Right hindlimb (tissue), 1 donor: ENCODE measurements around the gene EEFSEC.
"Not testable (repeated sequence)": the region's sequence is repeated elsewhere in the genome, so short reads cannot be mapped to it uniquely, and the experiment has no call there.

Source experiments
- DNase-seq: peaks from one replicate; pipeline ENCODE4 v3.0.0-alpha.2; 2018

Gene EEFSEC

GRCh38 chr3:128154354-128154753, 1.1 kb downstream of the EEFSEC start:
- DNase-seq, result not testable (repeated sequence)

- no peak for DNase-seq
These were observed 2.5 kb downstream of the EEFSEC start for GRCh38 chr3:128155616-128156360.

GRCh38 chr3:128160661-128161060, 7.4 kb downstream of the EEFSEC start:
- DNase-seq, result no peak

GRCh38 chr3:128163432-128163831, 10.2 kb downstream of the EEFSEC start:
- no peak for DNase-seq

- DNase-seq, result no peak
These were observed 13.7 kb downstream of the EEFSEC start for GRCh38 chr3:128166971-128167453.

- no peak for DNase-seq
These were observed 14.3 kb downstream of the EEFSEC start for GRCh38 chr3:128167646-128167972.

GRCh38 chr3:128167973-128168674, 14.8 kb downstream of the EEFSEC start:
- peak; percentile 45 for DNase-seq

- DNase-seq, result no peak
These were observed 15.6 kb downstream of the EEFSEC start for GRCh38 chr3:128168836-128169235.

DNA sequence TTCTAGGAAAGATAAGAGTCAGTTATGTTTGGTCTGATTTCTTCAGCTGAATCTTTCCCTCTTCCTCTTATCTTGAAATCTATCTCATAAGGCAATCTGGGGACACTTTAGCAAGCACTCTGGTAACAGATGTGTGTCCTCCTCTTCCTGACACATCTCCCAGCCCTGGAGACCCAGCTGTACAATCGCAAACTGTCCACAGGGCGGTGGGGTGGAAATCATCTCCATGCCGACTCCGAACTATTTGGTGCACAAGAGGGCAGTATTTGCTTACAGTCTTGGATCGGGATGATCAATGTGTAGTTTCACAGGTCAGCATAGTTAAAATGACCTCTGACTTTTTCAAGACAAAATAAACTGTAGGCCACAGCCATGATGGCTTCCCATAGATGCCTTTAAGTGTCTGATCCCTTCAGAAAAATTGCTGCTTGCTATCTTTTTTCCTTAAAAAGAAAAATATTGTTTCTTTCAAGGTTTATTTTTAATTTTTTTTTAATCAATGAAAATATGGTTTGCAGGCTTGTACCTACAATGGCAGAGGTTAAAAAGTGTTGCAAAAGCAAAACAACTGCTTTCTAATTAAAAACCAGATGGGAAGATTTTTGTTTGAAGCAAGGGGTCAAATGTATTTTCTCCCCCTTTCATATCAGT, 17.7 kb downstream of the EEFSEC start:
- DNase-seq, result peak; percentile 82

GRCh38 chr3:128173200-128173599, 19.9 kb downstream of the EEFSEC start:
- DNase-seq, result no peak

- DNase-seq, result no peak
These were observed 20.6 kb downstream of the EEFSEC start for GRCh38 chr3:128173849-128174248.

- DNase-seq, result no peak
These were observed 21.7 kb downstream of the EEFSEC start for GRCh38 chr3:128174675-128175590.

- DNase-seq, result no peak
These were observed 22.5 kb downstream of the EEFSEC start for GRCh38 chr3:128175768-128176167.

DNA sequence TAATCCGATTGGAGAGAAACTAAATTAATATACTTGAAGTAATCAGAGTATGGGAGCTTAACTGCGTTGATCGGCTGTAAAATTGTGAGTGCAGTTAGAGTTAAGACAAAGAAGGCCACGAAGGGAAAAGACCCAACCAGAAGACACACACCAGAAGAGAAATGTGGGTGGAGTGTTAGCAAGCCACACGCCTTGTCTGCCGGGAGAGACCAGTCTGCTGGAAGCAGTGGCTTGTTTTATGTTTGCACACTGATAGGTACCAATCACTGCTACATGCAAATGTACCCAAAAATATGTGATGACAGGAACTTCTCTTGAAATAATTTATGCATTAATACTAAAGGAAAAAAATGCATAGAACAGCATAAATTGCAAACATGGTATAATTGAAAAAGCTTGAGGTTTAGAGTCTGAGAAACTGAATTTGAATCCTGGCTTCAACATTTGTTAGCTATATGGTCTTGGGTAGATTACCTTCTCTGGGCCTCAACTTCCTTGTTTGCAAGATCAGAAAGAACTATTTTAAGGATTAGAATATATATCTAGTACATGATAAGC, 23.1 kb downstream of the EEFSEC start:
- no peak for DNase-seq

- no peak for DNase-seq
These were observed 24.6 kb downstream of the EEFSEC start for GRCh38 chr3:128177865-128178264.

DNA sequence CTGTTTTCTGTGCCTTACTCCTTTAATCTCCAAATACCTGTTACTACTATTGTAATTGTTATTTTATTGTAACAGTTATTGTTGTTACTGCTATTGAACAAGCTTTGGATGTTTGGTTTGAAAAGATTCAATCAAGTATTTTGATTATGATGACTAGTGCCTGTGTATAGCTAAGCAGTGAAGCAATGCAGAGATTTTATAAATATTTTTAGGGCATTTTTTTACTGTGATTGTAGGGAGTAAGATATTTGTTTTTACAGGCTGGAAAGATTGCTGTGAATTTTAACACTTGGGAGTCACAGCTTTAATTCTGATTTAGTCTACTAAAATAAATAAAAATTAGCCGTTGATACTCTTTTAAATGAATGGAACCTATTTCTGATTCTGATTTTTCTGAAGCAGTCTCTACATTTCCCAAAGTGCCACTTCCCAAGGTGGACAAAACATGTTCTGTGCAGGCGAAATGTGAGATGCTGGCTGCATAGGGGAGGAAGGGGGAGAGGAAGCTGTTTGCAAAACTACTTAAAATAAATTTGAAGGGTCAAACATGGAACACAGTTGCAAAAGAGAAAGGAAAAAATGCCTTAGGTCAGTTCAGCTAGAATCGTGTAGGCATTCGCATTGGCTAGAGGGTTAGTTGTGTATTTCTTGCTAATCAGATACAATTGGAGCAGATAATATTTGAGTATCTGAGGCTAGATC, 25.7 kb downstream of the EEFSEC start:
- no peak for DNase-seq

GRCh38 chr3:128179484-128179819, 26.2 kb downstream of the EEFSEC start:
- no peak for DNase-seq

DNA sequence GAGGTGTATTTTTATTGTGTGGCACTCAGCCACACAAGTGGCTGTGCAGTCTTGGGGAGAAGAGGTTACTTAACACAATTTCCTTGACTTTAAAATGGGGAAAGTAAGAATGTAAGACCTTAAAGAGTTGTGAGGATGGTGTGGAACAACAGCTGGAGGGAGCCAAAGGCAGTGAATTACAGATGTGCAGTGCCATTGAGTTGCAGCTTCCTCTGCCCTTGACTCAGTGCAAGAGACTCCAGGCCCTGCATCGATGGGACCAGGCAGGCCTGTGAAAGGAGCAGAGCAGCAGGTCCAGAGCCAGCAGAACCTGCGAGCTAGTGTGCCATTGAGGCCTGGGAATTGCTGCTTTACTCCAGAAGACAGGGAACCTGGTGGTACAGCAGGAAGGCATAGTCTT, 27.2 kb downstream of the EEFSEC start:
- no peak for DNase-seq

GRCh38 chr3:128180913-128181312, 27.6 kb downstream of the EEFSEC start:
- no peak for DNase-seq

- DNase-seq, result no peak
These were observed 29.4 kb downstream of the EEFSEC start for GRCh38 chr3:128182656-128183055.

DNA sequence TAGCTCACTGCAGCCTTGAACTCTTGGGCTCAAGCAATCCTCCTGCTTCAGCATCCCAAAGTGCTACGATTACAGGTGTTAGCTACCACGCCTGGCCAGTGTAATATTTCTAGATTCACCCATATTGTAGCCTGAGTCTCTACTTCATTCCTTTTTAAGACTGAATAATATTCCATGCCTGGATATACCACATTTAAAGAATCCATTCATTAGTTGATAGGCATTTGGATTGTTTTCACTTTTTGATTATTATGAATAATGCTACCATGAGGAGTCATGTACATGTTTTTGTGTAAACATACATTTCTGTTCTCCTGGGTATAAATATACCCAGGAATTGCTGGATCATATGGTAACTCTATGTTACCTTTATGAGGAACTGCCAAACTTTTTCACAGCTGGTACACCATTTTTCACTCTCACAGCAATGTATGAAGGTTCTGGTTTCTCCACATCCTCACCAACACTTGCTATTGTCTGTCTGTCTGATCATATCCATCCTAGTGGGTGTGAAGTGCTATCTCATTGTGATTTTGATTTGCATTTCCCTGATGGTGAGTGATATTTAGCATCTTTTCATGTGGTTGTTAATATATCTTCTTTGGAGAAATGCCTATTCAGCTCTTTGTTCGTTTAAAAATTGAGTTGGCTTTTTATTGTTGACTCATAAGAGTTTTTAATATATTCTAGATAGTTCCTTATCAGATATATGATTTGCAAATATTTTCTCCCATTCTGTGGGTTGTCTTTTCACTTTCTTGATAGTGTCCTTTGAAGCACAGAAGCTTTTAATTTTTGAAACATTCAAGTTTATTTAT, 32.6 kb downstream of the EEFSEC start:
- no peak for DNase-seq
